Neural cell (in vitro differentiated cells): ENCODE measurements around the gene NUDT16. TPM values are rescaled to one million over a fixed set of nuclear protein-coding genes. Genes with fewer than 3 reads are reported as not detected.

ENCODE experiments used
- H2AFZ ChIP-seq: fragments of 200-600, 300-800 bp; sonication (generic), shearing (Covaris generic); 2 replicates; pipeline ENCODE4 v1.6.0; 2014; ENCODE audit warnings: low read depth, mild to moderate bottlenecking, antibody characterized with exemption, low read length, moderate library complexity
- H3F3A ChIP-seq: fragments of 200-600 bp; shearing (Covaris generic); 2 replicates; pipeline ENCODE4 v1.6.1; 2016; ENCODE audit warnings: mild to moderate bottlenecking, moderate library complexity, mixed read lengths, antibody characterized with exemption, low read length; ENCODE audit not compliant: insufficient read depth, poor library complexity, severe bottlenecking
- H3K27ac ChIP-seq: fragments of 200-600, 300-800 bp; sonication (generic), shearing (Covaris generic); 2 replicates; pipeline ENCODE4 v1.5.1; 2014; ENCODE audit warnings: mild to moderate bottlenecking, low read length, moderate library complexity
- H3K27me3 ChIP-seq: fragments of 300-800, 200-600 bp; sonication (generic), shearing (Covaris generic); 2 replicates; pipeline ENCODE4 v1.6.0; 2014; ENCODE audit warnings: mild to moderate bottlenecking, low read depth, low read length, moderate library complexity; ENCODE audit not compliant: insufficient read depth
- H3K36me3 ChIP-seq: fragments of 300-800, 200-600 bp; sonication (generic), shearing (Covaris generic); 2 replicates; pipeline ENCODE4 v1.5.1; 2014; ENCODE audit warnings: mild to moderate bottlenecking, antibody characterized with exemption, low read length, moderate library complexity; ENCODE audit not compliant: insufficient read depth
- H3K4me2 ChIP-seq: fragments of 300-800, 200-600 bp; sonication (generic), shearing (Covaris generic); 2 replicates; pipeline ENCODE4 v1.6.0; 2014; ENCODE audit warnings: mild to moderate bottlenecking, low read length
- H3K4me3 ChIP-seq: fragments of 300-800, 200-600 bp; sonication (generic), shearing (Covaris generic); 2 replicates; pipeline ENCODE4 v1.5.1; 2014; ENCODE audit warnings: mild to moderate bottlenecking, low read length, moderate library complexity
- H3K79me2 ChIP-seq: fragments of 200-600 bp; shearing (Covaris generic); replicated peaks from 2 replicates; pipeline ENCODE4 v1.6.0; 2014; ENCODE audit warnings: mild to moderate bottlenecking, low read length, moderate library complexity; ENCODE audit not compliant: insufficient read depth
- H3K9ac ChIP-seq: fragments of 300-800, 200-600 bp; sonication (generic), shearing (Covaris generic); 2 replicates; pipeline ENCODE4 v1.6.1; 2016; ENCODE audit warnings: mild to moderate bottlenecking, low read length, mixed read lengths
- H3K9me2 ChIP-seq: fragments of 200-600 bp; shearing (Covaris generic); 2 replicates; pipeline ENCODE4 v1.6.1; 2016; ENCODE audit warnings: mild to moderate bottlenecking, low read length, mixed read lengths; ENCODE audit not compliant: insufficient read depth
- H3K9me3 ChIP-seq: fragments of 200-600, 300-800 bp; sonication (generic), shearing (Covaris generic); 2 replicates; pipeline ENCODE4 v1.6.1; 2016; ENCODE audit warnings: mild to moderate bottlenecking, mixed run types, low read length, moderate library complexity, mixed read lengths
- H4K20me1 ChIP-seq: fragments of 200-600 bp; shearing (Covaris generic); 2 replicates; pipeline ENCODE4 v1.6.1; 2016; ENCODE audit warnings: mild to moderate bottlenecking, mixed run types; ENCODE audit not compliant: insufficient read depth
- CTCF ChIP-seq: fragments of 450-650 bp; IDR thresholded peaks from 2 replicates; pipeline ENCODE4 v1.5.1; 2014; ENCODE audit warnings: antibody characterized with exemption, mild to moderate bottlenecking, moderate library complexity; ENCODE audit not compliant: poor library complexity, severe bottlenecking
- EP300 ChIP-seq: fragments of 450-650 bp; conservative IDR thresholded peaks from 2 replicates; pipeline ENCODE4 v1.6.1; 2014; ENCODE audit warnings: antibody characterized with exemption, mild to moderate bottlenecking, moderate library complexity; ENCODE audit not compliant: poor library complexity, severe bottlenecking
- EZH2 ChIP-seq: fragments of 200-600, 300-800 bp; shearing (Covaris generic), sonication (generic); IDR thresholded peaks from 2 replicates; pipeline ENCODE4 v1.6.1; 2014; ENCODE audit warnings: antibody characterized with exemption, low read length, borderline replicate concordance, mild to moderate bottlenecking; ENCODE audit not compliant: insufficient read depth, poor library complexity, severe bottlenecking
- MXI1 ChIP-seq: fragments of 450-650 bp; conservative IDR thresholded peaks from 2 replicates; pipeline ENCODE4 v1.6.1; 2014; ENCODE audit warnings: antibody characterized with exemption, mild to moderate bottlenecking; ENCODE audit not compliant: poor library complexity, severe bottlenecking
- POLR2AphosphoS5 ChIP-seq: IDR thresholded peaks from 2 replicates; pipeline ENCODE4 v1.6.1; 2012
- RAD21 ChIP-seq: fragments of 450-650 bp; conservative IDR thresholded peaks from 2 replicates; pipeline ENCODE4 v1.6.1; 2014; ENCODE audit warnings: antibody characterized with exemption, mild to moderate bottlenecking, moderate library complexity
- REST ChIP-seq: IDR thresholded peaks from 2 replicates; pipeline ENCODE4 v1.6.1; 2012; ENCODE audit warnings: borderline replicate concordance
- SMC3 ChIP-seq: fragments of 450-650 bp; conservative IDR thresholded peaks from 2 replicates; pipeline ENCODE4 v1.6.1; 2014; ENCODE audit warnings: antibody characterized with exemption, mild to moderate bottlenecking, moderate library complexity; ENCODE audit not compliant: poor library complexity
- TAF1 ChIP-seq: IDR thresholded peaks from 2 replicates; pipeline ENCODE4 v1.6.1; 2012; ENCODE audit warnings: low read depth
- polyA plus RNA-seq: library from polyadenylated mRNA; depleted of rRNA; stranded (reverse); fragments of >200 nt; gene quantifications from 2 replicates; pipeline ENCODE4 v1.2.3, GENCODE V29; 2014

The NUDT16 gene
- polyA plus RNA-seq, 1 donor from 2014 or later, result 6.1 TPM

- H3K4me3 ChIP-seq, result no peak overlapping the region
- H3K36me3 ChIP-seq, result no peaks in the 10 kb centered on the region
Measured at GRCh38 chr3:131370935-131371687, 10.5 kb upstream of the NUDT16 start.

GRCh38 chr3:131371688-131372066 lies 9.9 kb upstream of the NUDT16 start:
- no peaks in the 10 kb centered on the region for H3K36me3 ChIP-seq
- TF ChIP-seq EZH2 (no peak), EP300 (no peak), REST (no peak), CTCF (no peak)

More at GRCh38 chr3:131370935-131371687, 10.5 kb upstream of the NUDT16 start:
- H3K4me2 ChIP-seq, result no peak overlapping the region
- H3K27ac ChIP-seq, result no peak overlapping the region
- H3K79me2 ChIP-seq, result no peaks in the 10 kb centered on the region
- no peak overlapping the region for H2AFZ ChIP-seq
- no peaks in the 10 kb centered on the region for H3K9me3 ChIP-seq
- H4K20me1 ChIP-seq, result no peaks in the 10 kb centered on the region
- TF ChIP-seq POLR2AphosphoS5 (no peak), MXI1 (no peak), TAF1 (no peak), REST (no peak), CTCF (no peak), EP300 (no peak), EZH2 (no peak), SMC3 (no peak), RAD21 (no peak)
- H3K9ac ChIP-seq, result no peak overlapping the region
- no peaks in the 10 kb centered on the region for H3F3A ChIP-seq
- H3K9me2 ChIP-seq, result no peaks in the 10 kb centered on the region
- no peaks in the 10 kb centered on the region for H3K27me3 ChIP-seq

More at GRCh38 chr3:131371688-131372066, 9.9 kb upstream of the NUDT16 start:
- Histone ChIP-seq H3K9me3 (no peaks in the 10 kb centered on the region), H3K27ac (no peak overlapping the region), H4K20me1 (no peaks in the 10 kb centered on the region), H3F3A (no peaks in the 10 kb centered on the region), H2AFZ (no peak overlapping the region), H3K9ac (no peak overlapping the region), H3K27me3 (no peaks in the 10 kb centered on the region), H3K79me2 (no peaks in the 10 kb centered on the region), H3K4me3 (no peak overlapping the region), H3K4me2 (no peak overlapping the region), H3K9me2 (no peaks in the 10 kb centered on the region)
